Activated CD4-positive, alpha-beta T cell treated with anti-CD3 and anti-CD28 coated beads for 48 hours (primary cell): Measurements from ENCODE around the gene ERP44.
A peak's percentile ranks its signal among the peaks of the same experiment; 100 is the strongest.
"Not testable (repeated sequence)": the region's sequence is repeated elsewhere in the genome, so short reads cannot be mapped to it uniquely, and the experiment has no call there.

Experiments
- DNase-seq: peaks from one replicate; pipeline ENCODE4 v3.0.0-alpha.2; 2020

ERP44 gene

GRCh38 chr9:100064872-100065581 lies 33.8 kb downstream of the ERP44 start:
- no peak for DNase-seq

GRCh38 chr9:100063185-100063584 lies 35.6 kb downstream of the ERP44 start:
- DNase-seq = no peak

GRCh38 chr9:100062683-100063082 lies 36.1 kb downstream of the ERP44 start:
- not testable (repeated sequence) for DNase-seq

- no peak for DNase-seq
Observed at GRCh38 chr9:100058699-100059579, 39.9 kb downstream of the ERP44 start.

- DNase-seq = no peak
Observed at GRCh38 chr9:100057624-100058023, 41.2 kb downstream of the ERP44 start.

GRCh38 chr9:100056561-100056960 lies 42.2 kb downstream of the ERP44 start:
- DNase-seq = no peak

- DNase-seq = no peak
Observed at GRCh38 chr9:100052375-100052774, 46.4 kb downstream of the ERP44 start.

- DNase-seq = no peak
Observed at GRCh38 chr9:100049551-100049950, 49.2 kb downstream of the ERP44 start.

- no peak for DNase-seq
Observed at GRCh38 chr9:100038472-100038871, 60.3 kb downstream of the ERP44 start.

- no peak for DNase-seq
Observed at GRCh38 chr9:100033877-100034551, 64.8 kb downstream of the ERP44 start.

- DNase-seq = no peak
Observed at GRCh38 chr9:100030548-100030947, 68.3 kb downstream of the ERP44 start.

- no peak for DNase-seq
Observed at GRCh38 chr9:100029251-100029650, 69.5 kb downstream of the ERP44 start.

GRCh38 chr9:100028201-100028784 lies 70.5 kb downstream of the ERP44 start:
- peak; percentile 78 for DNase-seq

- DNase-seq = no peak
Observed at GRCh38 chr9:100027543-100027942, 71.3 kb downstream of the ERP44 start.

GRCh38 chr9:100021931-100022330 lies 76.9 kb downstream of the ERP44 start:
- no peak for DNase-seq

GRCh38 chr9:100020121-100020795 lies 78.5 kb downstream of the ERP44 start:
- DNase-seq = no peak

- no peak for DNase-seq
Observed at GRCh38 chr9:100019541-100019940, 79.3 kb downstream of the ERP44 start.

- no peak for DNase-seq
Observed at GRCh38 chr9:100014846-100015245, 84.0 kb downstream of the ERP44 start.

GRCh38 chr9:100013573-100013972 lies 85.2 kb downstream of the ERP44 start:
- no peak for DNase-seq

- no peak for DNase-seq
Observed at GRCh38 chr9:100012279-100012678, 86.5 kb downstream of the ERP44 start.

- peak; percentile 52 for DNase-seq
Observed at GRCh38 chr9:100011062-100011681, 87.6 kb downstream of the ERP44 start.

- no peak for DNase-seq
Observed at GRCh38 chr9:99999797-100000196, 99.0 kb downstream of the ERP44 start.
